Lower lobe of right lung (tissue), 2 donors: ENCODE data around the gene CDH24. TPM values are rescaled to one million over a fixed set of nuclear protein-coding genes. Genes with fewer than 3 reads are reported as not detected.

Experiments
- ATAC-seq, 2 donors: fragments of 200-7000 bp; cut with Tn5 transposase; one replicate each; pipeline ENCODE4 v1.9.1; 2020 to 2022; ENCODE audit warnings: mild to moderate bottlenecking in 2 of 2, moderate library complexity in 2 of 2
- DNase-seq: peaks from one replicate; pipeline ENCODE4 v3.0.0-alpha.2; 2020
- H3K27ac ChIP-seq: fragments of 200-600 bp; one replicate; pipeline ENCODE4 v1.8.0; 2022
- H3K27me3 ChIP-seq: fragments of 200-600 bp; one replicate; pipeline ENCODE4 v1.8.0; 2022; ENCODE audit warnings: low read depth
- H3K36me3 ChIP-seq: fragments of 200-600 bp; one replicate; pipeline ENCODE4 v1.8.0; 2022; ENCODE audit warnings: mild to moderate bottlenecking
- H3K4me1 ChIP-seq: fragments of 200-600 bp; one replicate; pipeline ENCODE4 v1.8.0; 2022
- H3K4me3 ChIP-seq: fragments of 200-600 bp; one replicate; pipeline ENCODE4 v1.8.0; 2022; ENCODE audit warnings: mild to moderate bottlenecking
- H3K9me3 ChIP-seq: fragments of 200-600 bp; one replicate; pipeline ENCODE4 v1.8.0; 2022
- intact Hi-C: fragments of 100-400 bp; cut with DNase I; formaldehyde crosslinking; loops from one replicate; pipeline ENCODE4 v1.11.0; 2022
- total RNA-seq: library from RNA; stranded (reverse); fragmentation: NEBNext Ultra II Directional; extraction: Animal tissue kit (Norgen Biotek cat#: 25700); gene quantifications from one replicate; pipeline ENCODE4 v1.2.1, GENCODE V29; 2021
- TF ChIP-seq, protein P1 (sequence below): fragments of 200-600 bp; IDR thresholded peaks from one replicate; pipeline ENCODE4 v1.8.0; 2022; ENCODE audit warnings: antibody characterized with exemption, mild to moderate bottlenecking
- donor health status: DM: no; HTN: yes; CAD: no; lungs with severe emphysema.

Gene CDH24
- total RNA-seq, 1 donor from 2014 or later, result 5.6 TPM

- DNase-seq, result no peak
- Histone ChIP-seq H3K9me3 (no peaks in the 10 kb centered on the region), H3K27ac (no peak overlapping the region), H3K4me1 (peaks cover 36% of the 10 kb centered on the region), H3K4me3 (no peak overlapping the region), H3K36me3 (peaks cover 78% of the 10 kb centered on the region), H3K27me3 (no peaks in the 10 kb centered on the region)
- no peak for ATAC-seq
- intact Hi-C loops, result no loop called here
- TF ChIP-seq, protein P1, sequence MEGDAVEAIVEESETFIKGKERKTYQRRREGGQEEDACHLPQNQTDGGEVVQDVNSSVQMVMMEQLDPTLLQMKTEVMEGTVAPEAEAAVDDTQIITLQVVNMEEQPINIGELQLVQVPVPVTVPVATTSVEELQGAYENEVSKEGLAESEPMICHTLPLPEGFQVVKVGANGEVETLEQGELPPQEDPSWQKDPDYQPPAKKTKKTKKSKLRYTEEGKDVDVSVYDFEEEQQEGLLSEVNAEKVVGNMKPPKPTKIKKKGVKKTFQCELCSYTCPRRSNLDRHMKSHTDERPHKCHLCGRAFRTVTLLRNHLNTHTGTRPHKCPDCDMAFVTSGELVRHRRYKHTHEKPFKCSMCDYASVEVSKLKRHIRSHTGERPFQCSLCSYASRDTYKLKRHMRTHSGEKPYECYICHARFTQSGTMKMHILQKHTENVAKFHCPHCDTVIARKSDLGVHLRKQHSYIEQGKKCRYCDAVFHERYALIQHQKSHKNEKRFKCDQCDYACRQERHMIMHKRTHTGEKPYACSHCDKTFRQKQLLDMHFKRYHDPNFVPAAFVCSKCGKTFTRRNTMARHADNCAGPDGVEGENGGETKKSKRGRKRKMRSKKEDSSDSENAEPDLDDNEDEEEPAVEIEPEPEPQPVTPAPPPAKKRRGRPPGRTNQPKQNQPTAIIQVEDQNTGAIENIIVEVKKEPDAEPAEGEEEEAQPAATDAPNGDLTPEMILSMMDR, result no peak
These were observed 12.1 kb upstream of the CDH24 start for GRCh38 chr14:23069413-23069806.

DNA sequence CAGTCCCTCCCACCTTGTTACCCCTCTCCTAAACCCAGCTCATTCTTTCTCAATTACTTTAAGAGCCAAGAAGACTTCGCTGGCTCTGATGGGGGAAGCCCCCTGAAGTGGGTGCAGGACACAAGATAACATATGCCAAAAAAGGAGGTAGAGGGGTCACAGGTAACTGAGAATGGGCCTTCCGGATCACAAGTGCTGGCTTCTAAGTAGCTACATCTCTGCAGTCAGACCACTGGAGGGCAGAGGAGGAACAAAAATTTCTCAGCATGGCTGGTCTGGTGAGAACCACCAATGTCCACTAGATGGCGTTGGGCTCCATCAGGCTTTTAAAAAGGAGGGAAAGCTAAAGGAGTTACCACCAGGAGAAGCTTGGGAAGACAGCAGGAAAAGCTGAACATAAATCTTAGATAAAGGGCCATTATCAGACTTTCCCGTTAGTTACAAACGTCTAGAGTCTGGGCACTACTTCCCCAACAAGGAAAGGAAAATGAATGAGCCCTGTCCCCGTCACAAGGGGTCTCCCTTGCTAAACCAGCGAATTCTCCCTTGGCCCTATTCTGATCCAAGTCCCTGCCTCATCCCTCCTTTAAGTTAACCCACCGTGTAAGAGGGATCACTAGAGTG, 11.6 kb upstream of the CDH24 start:
- intact Hi-C loops, result no loop called here
- no peak overlapping the region for H3K4me3 ChIP-seq
- ATAC-seq (peak; percentile 87 to 91), DNase-seq (no peak)
- TF ChIP-seq, protein P1, result peak; percentile 96
- peaks cover 78% of the 10 kb centered on the region for H3K36me3 ChIP-seq
- H3K27me3 ChIP-seq, result no peaks in the 10 kb centered on the region
- peaks cover 36% of the 10 kb centered on the region for H3K4me1 ChIP-seq
- no peaks in the 10 kb centered on the region for H3K9me3 ChIP-seq
- H3K27ac ChIP-seq, result no peak overlapping the region

DNA sequence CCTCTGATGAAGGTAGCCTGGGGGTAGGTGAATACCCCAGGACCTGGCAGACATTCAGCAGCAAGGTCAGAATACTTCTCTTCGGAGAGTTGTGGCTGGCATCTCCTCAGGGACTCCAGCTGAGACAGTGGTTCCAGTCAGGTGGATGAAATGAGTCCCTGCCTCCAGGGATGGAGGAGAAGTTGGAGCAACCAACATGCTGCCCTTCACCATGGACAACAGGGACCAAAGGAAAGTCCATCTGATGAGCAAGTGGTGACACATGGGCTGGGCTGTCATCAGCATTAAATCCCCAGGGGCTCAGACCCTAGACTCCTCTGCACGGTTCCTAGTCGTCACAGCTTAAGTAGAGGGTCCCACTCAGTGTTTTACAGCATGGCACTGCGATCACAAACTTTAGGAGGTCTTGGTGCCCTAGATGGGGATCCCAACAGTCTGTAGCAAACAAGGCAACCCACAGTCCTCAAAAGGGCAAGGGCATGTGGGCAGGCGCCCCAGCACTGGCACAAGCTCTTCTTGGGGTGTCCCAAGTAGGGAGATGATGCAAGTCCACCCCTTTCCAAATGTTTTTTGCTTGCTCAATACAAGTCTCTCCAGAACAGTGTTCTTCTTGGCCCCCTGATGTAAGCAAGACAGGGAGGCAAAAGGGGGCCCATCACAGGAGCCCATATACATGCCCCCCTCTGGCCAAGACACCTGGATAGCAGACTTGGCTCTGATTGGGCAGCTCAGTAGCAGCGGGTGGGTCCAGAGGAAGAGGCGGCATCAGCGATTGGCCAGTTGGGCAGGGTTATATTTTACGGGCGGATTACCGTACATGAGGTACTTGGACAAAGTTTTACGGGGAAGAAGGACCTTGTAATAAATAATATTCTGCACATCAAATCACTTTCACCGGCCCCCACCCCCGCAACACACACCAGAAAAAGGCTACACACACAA, 10.8 kb upstream of the CDH24 start:
- no peaks in the 10 kb centered on the region for H3K27me3 ChIP-seq
- H3K4me3 ChIP-seq, result no peak overlapping the region
- TF ChIP-seq, protein P1, result no peak
- ATAC-seq (no peak), DNase-seq (no peak)
- intact Hi-C loops, result no loop called here
- H3K9me3 ChIP-seq, result no peaks in the 10 kb centered on the region
- H3K36me3 ChIP-seq, result peaks cover 78% of the 10 kb centered on the region
- no peak overlapping the region for H3K27ac ChIP-seq
- H3K4me1 ChIP-seq, result peaks cover 36% of the 10 kb centered on the region

- no peak overlapping the region for H3K27ac ChIP-seq
- intact Hi-C loops, result no loop called here
These were observed 9.8 kb upstream of the CDH24 start for GRCh38 chr14:23066855-23067744.

More at GRCh38 chr14:23066855-23067744, 9.8 kb upstream of the CDH24 start:
- Histone ChIP-seq H3K27me3 (no peaks in the 10 kb centered on the region), H3K4me1 (peaks cover 37% of the 10 kb centered on the region), H3K4me3 (no peak overlapping the region), H3K9me3 (no peaks in the 10 kb centered on the region), H3K36me3 (peaks cover 78% of the 10 kb centered on the region)
- DNase-seq (no peak), ATAC-seq (no peak)
- TF ChIP-seq, protein P1, result no peak
